Stimulated activated CD4-positive, alpha-beta T cell treated with anti-CD3 and anti-CD28 coated beads, Interleukin-4, amount 100 ng/mL, for 4 hours (primary cell): Measurements from ENCODE around the gene PRSS57.
"Not testable (repeated sequence)": the region's sequence is repeated elsewhere in the genome, so short reads cannot be mapped to it uniquely, and the experiment has no call there.

Experiments
- DNase-seq, 2 experiments: peaks; one replicate each; pipeline ENCODE4 v3.0.0-alpha.2; 2020

Gene PRSS57

GRCh38 chr19:722553-723101, 27.4 kb upstream of the PRSS57 start:
- DNase-seq = no peak

- no peak for DNase-seq
Observed at GRCh38 chr19:720345-721160, 25.3 kb upstream of the PRSS57 start.

- no peak for DNase-seq
Observed at GRCh38 chr19:719636-720344, 24.5 kb upstream of the PRSS57 start.

- DNase-seq = no peak
Observed at GRCh38 chr19:718991-719512, 23.8 kb upstream of the PRSS57 start.

GRCh38 chr19:718251-718951, 23.1 kb upstream of the PRSS57 start:
- DNase-seq = no peak

- DNase-seq = no peak
Observed at GRCh38 chr19:715347-715746, 20.1 kb upstream of the PRSS57 start.

- no peak for DNase-seq
Observed at GRCh38 chr19:711254-711653, 16.0 kb upstream of the PRSS57 start.

- no peak for DNase-seq
Observed at GRCh38 chr19:710767-711166, 15.5 kb upstream of the PRSS57 start.

- no peak for DNase-seq
Observed at GRCh38 chr19:709965-710571, 14.8 kb upstream of the PRSS57 start.

- DNase-seq = no peak
Observed at GRCh38 chr19:709196-709964, 14.1 kb upstream of the PRSS57 start.

GRCh38 chr19:708154-709143, 13.2 kb upstream of the PRSS57 start, which contains the start of gene PALM:
TSS of gene PALM (plus strand) at chr19:708935. CDS start at chr19:709147, 212 bp downstream.
- no peak for DNase-seq

- no peak for DNase-seq
Observed at GRCh38 chr19:704447-704741, 9.1 kb upstream of the PRSS57 start.

- DNase-seq = peak; percentile 40 to 51
Observed at GRCh38 chr19:703651-704446, 8.6 kb upstream of the PRSS57 start.

GRCh38 chr19:703329-703650, 8.0 kb upstream of the PRSS57 start:
- no peak for DNase-seq

- not testable (repeated sequence) for DNase-seq
Observed at GRCh38 chr19:702847-703246, 7.6 kb upstream of the PRSS57 start.

- not testable (repeated sequence) for DNase-seq
Observed at GRCh38 chr19:699885-700284, 4.6 kb upstream of the PRSS57 start.

- not testable (repeated sequence) for DNase-seq
Observed at GRCh38 chr19:698529-698928, 3.3 kb upstream of the PRSS57 start.

- DNase-seq = no peak
Observed at GRCh38 chr19:694481-695351, 536 bp downstream of the PRSS57 start.

GRCh38 chr19:690203-690602, 5.0 kb downstream of the PRSS57 start:
- no peak for DNase-seq
